Motor neuron (in vitro differentiated cells): Measurements from ENCODE around the gene TMIGD3. TPM values are rescaled to one million over a fixed set of nuclear protein-coding genes. Genes with fewer than 3 reads are reported as not detected.

Experiments used
- ATAC-seq, 8 experiments: fragments of 200-7000 bp; cut with Tn5 transposase; replicated peaks in 6 of 8; 2 replicates each; pipeline ENCODE4 v1.8.0; 2021; ENCODE audit warnings: mild to moderate bottlenecking in 8 of 8, moderate library complexity in 8 of 8
- H3K27ac ChIP-seq, 2 donors: fragments of 250-450 bp; sonication (Bioruptor Pico); 2 replicates each; pipeline ENCODE4 v1.9.0; 2021; ENCODE audit warnings: antibody characterized with exemption in 2 of 2, mild to moderate bottlenecking in 2 of 2, moderate library complexity in 1 of 2
- H3K4me1 ChIP-seq, 2 donors: fragments of 250-450 bp; sonication (Bioruptor Pico); replicated peaks in 1 of 2; 2 replicates each; pipeline ENCODE4 v1.6.1; 2021; ENCODE audit warnings: antibody characterized with exemption in 2 of 2, mild to moderate bottlenecking in 2 of 2, moderate library complexity in 1 of 2
- H3K4me3 ChIP-seq, 5 donors: fragments of 250-450 bp; sonication (Bioruptor Pico); 2 replicates each; pipeline ENCODE4 v1.9.0; 2021; ENCODE audit warnings: antibody characterized with exemption in 5 of 5, mild to moderate bottlenecking in 5 of 5, moderate library complexity in 4 of 5
- WGBS, 10 experiments: fragments of 450-650 bp; shearing (Covaris generic); methylation state at CpG; one replicate each; pipeline ENCODE4 v1.0.0; 2022; 5-methylcytosine and 5-hydroxymethylcytosine counted together
- in situ Hi-C, 9 experiments: fragments of 400-800 bp; cut with MboI; loops; one replicate each; pipeline ENCODE4 v1.15.0; 2021; ENCODE audit warnings: low sequenced_read_pairs in 9 of 9, low pct_unique_long_range_greater_than_20kb in 2 of 9; ENCODE audit not compliant: unreplicated experiment in 9 of 9
- total RNA-seq, 8 experiments: library from RNA; unstranded; fragments of 300-600 nt; gene quantifications; 2 replicates each; pipeline versions ENCODE4 v1.2.3 to v1.2.4, GENCODE V29; 2022

Gene TMIGD3
- total RNA-seq, 8 experiments from 2014 or later, result 0.32 to 0.71 TPM; not detected in 6

DNA sequence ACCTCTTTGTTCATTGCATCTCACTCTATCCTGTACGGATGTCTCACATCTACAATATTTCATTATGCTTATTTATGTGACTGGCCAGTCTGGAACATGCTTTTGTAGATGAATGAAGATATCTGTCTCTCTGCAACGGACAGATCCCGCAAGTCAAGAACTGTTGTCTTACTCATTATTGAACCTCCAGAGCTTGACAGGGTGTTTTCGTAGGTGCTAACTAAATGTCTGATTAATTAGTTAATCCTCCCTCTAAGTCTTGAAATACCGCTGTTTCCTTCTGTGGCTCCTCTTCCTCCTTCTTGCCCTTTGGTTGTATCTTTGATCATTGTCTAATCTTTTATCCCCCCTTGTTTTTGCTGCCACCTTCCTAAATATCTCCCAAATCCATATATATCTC lies 32.8 kb downstream of the TMIGD3 start:
- no peak overlapping the region for H3K4me3 ChIP-seq
- no peaks in the 10 kb centered on the region for H3K4me1 ChIP-seq
- 83 to 100% (median 96%) methylated on average over 2 to 5 of the region's 5 CpGs for WGBS, 10 experiments
- ATAC-seq, result no peak
- in situ Hi-C loops, result no loop called here
- no peak overlapping the region for H3K27ac ChIP-seq

GRCh38 chr1:111469539-111469938 lies 33.9 kb downstream of the TMIGD3 start:
- no peaks in the 10 kb centered on the region for H3K4me1 ChIP-seq
- no peak for ATAC-seq
- in situ Hi-C loops, result no loop called here
- H3K4me3 ChIP-seq, result no peak overlapping the region
- no peak overlapping the region for H3K27ac ChIP-seq

- H3K4me1 ChIP-seq, result no peaks in the 10 kb centered on the region
- no peak overlapping the region for H3K4me3 ChIP-seq
- ATAC-seq, result no peak
- no peak overlapping the region for H3K27ac ChIP-seq
- in situ Hi-C loops, result no loop called here
Measured at GRCh38 chr1:111468717-111469100, 34.7 kb downstream of the TMIGD3 start.

DNA sequence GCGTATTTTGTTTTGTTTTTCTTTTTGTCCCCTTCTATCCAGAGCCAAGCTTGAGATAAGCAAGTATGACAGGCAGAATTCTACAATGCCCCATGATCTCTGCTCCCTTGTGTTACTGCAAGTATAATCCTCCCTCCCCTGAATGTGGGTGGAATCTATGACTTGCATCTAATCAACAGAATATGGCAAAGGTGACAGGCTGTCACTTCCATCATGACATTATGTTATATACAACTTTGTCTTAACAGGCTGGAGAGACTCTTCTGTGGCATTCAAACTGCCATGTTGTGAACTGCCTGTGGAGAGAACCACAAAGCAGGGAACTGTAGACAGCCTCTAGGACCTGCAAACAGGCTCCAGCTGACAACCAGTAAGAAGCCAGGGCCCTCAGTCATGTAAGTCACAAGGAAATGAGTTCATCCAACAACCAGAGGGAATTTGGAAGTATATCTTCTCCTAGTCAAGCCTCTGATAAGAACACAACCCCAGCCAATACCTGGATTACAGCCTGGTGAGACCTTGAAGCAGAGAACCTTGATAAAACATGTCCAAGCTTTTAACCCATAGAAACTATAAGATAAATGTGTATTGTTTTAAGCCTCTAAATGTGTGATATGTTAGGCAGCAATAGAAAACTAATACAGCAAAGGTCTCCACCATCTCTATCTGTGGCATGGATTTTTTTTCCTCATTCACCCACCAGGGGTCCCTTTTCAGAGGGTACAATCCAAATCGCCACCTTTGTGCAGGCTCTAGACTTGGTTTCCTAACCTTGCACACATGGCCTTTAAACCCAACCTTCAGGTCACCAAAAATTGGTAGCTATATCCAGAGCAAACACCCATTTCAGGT lies 35.3 kb downstream of the TMIGD3 start:
- Histone ChIP-seq H3K4me3 (no peak overlapping the region), H3K4me1 (no peaks in the 10 kb centered on the region), H3K27ac (no peak overlapping the region)
- whole genome bisulfite sequencing, 10 experiments, result 80 to 100% (median 100%) methylated on average over 1 to 2 of the region's 2 CpGs; no CpG with 5 or more reads in 2 of the 10 experiments
- ATAC-seq, result no peak
- in situ Hi-C loops, result no loop called here

- H3K27ac ChIP-seq, result no peak overlapping the region
- WGBS, 10 experiments, result 0 to 6% (median 0%) methylated on average over 1 of the region's 1 CpG; no CpG with 5 or more reads in 2 of the 10 experiments
- in situ Hi-C loops, result no loop called here
- no peak for ATAC-seq
- no peaks in the 10 kb centered on the region for H3K4me1 ChIP-seq
- no peak overlapping the region for H3K4me3 ChIP-seq
Measured at GRCh38 chr1:111466480-111466879, 37.0 kb downstream of the TMIGD3 start.

- in situ Hi-C loops, result no loop called here
- ATAC-seq, result no peak
- H3K4me3 ChIP-seq, result no peak overlapping the region
- WGBS, 10 experiments, result 86 to 100% (median 94%) methylated on average over 1 to 2 of the region's 2 CpGs; no CpG with 5 or more reads in 3 of the 10 experiments
- H3K27ac ChIP-seq, result no peak overlapping the region
- H3K4me1 ChIP-seq, result no peaks in the 10 kb centered on the region
Measured at GRCh38 chr1:111465754-111466153, 37.7 kb downstream of the TMIGD3 start.

DNA sequence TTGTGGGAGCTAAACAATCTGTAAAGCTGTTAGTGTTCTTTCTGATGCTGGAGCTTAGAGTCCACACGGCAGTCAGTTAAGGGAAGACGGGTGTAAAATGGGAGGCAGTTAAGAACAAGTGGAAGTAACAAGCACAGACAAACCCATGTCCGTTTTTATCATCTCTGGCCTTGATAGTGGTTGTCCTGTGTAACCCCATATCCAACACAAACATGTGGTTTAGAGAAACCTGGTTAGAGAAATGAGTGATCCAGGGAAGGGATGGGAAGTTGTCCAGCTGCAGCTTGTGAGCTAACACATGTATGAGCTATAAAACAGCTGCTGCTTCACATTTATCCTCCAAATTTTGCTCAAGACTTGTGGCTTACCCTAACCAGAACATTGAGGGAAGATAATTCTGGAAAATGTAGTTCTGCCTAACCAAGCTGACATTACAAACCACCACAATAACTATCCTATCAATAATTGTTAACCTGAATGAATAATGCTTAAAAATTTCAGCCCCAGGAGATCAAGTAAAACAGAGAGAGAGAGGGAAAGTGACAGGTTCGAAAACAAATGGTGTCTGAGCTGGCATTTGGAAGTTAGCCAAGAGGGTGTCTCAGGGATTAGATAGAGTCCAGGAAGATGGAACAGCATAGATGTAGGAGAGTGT lies 40.3 kb downstream of the TMIGD3 start:
- H3K27ac ChIP-seq, result no peak overlapping the region
- WGBS, 10 experiments, result 40 to 100% (median 80%) methylated on average over 1 to 4 of the region's 4 CpGs; no CpG with 5 or more reads in 1 of the 10 experiments
- in situ Hi-C loops, result no loop called here
- no peak overlapping the region for H3K4me3 ChIP-seq
- H3K4me1 ChIP-seq, result no peaks in the 10 kb centered on the region
- peak in 1 of 8 experiments; percentile 51 for ATAC-seq

DNA sequence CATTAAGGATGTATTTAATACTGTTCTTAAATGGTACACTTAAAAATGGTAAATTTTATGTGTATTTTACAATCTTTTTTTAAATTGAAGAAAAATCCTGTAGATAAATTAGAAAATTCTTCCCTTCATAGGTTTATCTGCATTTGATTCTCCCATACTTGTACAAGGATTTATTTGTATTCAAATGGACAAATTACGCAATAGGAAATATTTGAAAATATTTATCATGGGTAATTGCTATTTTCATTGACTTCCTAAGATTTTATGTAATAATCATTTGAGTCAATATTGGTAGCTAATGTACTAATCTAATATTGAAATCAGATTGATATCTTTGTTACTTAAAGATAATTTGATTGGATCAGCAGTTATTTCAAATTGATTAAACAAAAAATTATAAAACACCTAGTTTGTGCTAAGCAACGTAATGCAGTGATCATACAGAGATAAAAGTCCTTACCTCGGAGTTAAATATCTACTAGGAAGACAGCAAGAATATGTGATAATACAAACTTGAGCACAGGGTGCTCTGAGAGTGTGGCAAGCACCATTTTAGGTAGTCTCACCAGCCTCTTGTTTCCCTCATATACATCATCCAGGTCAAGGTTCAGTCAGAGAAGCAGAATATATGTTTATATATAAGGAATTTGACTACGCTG lies 40.9 kb downstream of the TMIGD3 start:
- in situ Hi-C loops, result no loop called here
- 81 to 100% (median 97%) methylated on average over 1 to 4 of the region's 4 CpGs for WGBS, 10 experiments
- Histone ChIP-seq H3K4me3 (no peak overlapping the region), H3K27ac (no peak overlapping the region), H3K4me1 (no peaks in the 10 kb centered on the region)
- ATAC-seq, result no peak

DNA sequence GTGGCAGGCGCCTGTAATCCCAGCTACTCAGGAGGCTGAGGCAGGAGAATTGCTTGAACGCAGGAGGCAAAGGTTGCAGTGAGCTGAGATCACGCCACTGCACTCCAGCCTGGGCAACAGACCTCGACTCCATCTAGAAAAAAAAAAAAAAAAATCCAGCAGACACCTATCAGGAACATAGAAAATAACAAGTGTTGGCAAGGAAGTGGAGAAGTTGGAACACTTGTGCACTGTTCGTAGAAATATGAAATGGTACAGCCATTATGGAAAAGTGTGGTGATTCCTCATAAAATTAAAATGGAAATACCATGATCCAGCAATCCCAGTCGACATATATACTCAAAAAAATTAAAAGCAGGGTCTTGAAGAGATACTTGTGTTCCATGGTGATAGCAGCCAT lies 41.7 kb downstream of the TMIGD3 start:
- WGBS, 10 experiments, result 98 to 100% (median 100%) methylated on average over 1 to 6 of the region's 6 CpGs; no CpG with 5 or more reads in 1 of the 10 experiments
- no peak for ATAC-seq
- H3K27ac ChIP-seq, result no peak overlapping the region
- H3K4me1 ChIP-seq, result no peaks in the 10 kb centered on the region
- in situ Hi-C loops, result no loop called here
- H3K4me3 ChIP-seq, result no peak overlapping the region

DNA sequence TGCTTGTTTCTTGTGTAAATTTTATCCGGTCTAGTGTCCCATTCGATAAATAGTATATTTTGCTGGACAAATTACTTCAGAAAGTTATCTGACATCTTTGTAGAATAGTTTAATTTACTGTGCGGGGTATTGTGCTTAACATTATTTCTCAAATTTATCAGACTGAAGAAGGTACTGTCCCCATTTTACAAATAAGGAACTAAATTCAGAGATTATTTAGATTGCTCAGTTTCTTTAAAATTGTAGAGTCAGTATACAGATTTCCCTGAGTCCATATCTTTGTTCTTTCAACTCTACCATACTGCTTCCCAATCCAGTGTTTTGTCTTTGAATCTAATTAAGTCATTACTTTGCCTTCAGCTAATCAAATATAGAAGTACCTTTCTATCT lies 47.8 kb downstream of the TMIGD3 start:
- in situ Hi-C loops, result no loop called here
- no peak for ATAC-seq
- peaks cover 0 to 2% of the 10 kb centered on the region in 2 donors for H3K4me1 ChIP-seq
- H3K4me3 ChIP-seq, result no peak overlapping the region
- WGBS, 10 experiments, result 83 to 100% (median 97%) methylated on average over 1 to 3 of the region's 3 CpGs
- no peak overlapping the region for H3K27ac ChIP-seq

DNA sequence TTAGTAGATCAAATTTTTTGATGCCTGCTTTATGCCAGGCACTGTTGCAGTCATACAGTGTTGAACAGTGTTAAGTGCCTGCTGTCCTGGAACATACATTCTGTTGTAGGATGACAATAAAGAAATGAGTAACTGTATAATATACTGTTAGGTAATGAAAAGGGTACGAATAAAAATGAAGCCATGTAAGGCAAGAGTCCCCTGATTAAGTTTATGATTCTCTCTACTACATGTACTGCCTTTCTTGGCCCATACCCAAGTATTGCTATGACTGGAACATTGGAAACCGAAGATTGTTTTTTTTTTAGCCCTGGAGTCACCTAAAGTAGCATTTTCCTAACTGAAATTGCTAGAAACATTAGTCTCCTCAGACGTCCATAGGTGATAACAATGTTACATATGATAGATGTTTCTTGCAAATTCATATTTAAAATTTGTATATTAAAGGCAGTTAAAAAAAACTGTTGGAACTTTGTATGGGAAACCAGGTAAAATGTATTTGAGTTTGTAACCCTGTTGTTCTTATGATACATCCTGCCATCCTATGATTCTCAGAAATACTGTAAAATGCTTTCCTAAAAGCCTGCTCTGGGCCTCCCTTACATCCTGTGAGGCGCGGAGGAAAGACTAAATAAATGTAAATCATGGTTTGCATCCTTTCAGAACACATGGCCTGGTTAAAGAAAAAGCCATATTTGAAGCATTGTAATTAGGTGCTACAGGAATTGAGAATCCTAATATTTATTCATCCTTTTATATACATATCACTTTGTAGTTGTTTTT lies 48.4 kb downstream of the TMIGD3 start:
- no peak overlapping the region for H3K27ac ChIP-seq
- no peak for ATAC-seq
- 63 to 100% (median 83%) methylated on average over 3 to 5 of the region's 5 CpGs for WGBS, 10 experiments
- no peak overlapping the region for H3K4me3 ChIP-seq
- peaks cover 5 to 8% of the 10 kb centered on the region in 2 donors for H3K4me1 ChIP-seq
- in situ Hi-C loops, result no loop called here

DNA sequence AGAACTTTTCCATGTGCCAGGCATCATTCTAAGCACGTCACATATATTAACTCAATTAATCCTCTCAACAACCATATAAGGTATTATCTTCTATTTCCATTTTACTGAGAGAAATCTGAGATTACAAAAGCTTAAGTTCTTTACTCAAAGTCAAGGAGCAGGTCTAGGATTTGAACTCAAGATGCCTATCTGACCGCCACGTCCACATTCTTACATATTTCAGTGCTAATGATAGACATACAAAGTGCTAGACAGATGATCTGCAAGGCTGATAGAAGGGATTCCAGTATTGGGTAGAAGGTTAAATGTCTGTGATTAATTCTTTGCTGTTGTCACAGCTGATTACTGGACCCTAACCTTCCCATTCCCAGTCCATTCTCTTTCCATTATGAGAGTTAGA lies 49.7 kb downstream of the TMIGD3 start:
- WGBS, 10 experiments, result 86 to 100% (median 95%) methylated on average over 1 to 3 of the region's 3 CpGs

GRCh38 chr1:111452581-111452980 lies 50.9 kb downstream of the TMIGD3 start:
- WGBS, 10 experiments, result 79 to 100% (median 88%) methylated on average over 2 to 3 of the region's 3 CpGs; no CpG with 5 or more reads in 3 of the 10 experiments
- H3K4me1 ChIP-seq, result peaks cover 10 to 14% of the 10 kb centered on the region in 2 donors
- no peak overlapping the region for H3K27ac ChIP-seq
- H3K4me3 ChIP-seq, result no peak overlapping the region
- no peak for ATAC-seq
- in situ Hi-C loops, result no loop called here

More for the DNA sequence above, 49.7 kb downstream of the TMIGD3 start:
- no peak overlapping the region for H3K27ac ChIP-seq
- no peak for ATAC-seq
- in situ Hi-C loops, result no loop called here
- peaks cover 5 to 9% of the 10 kb centered on the region in 2 donors for H3K4me1 ChIP-seq
- no peak overlapping the region for H3K4me3 ChIP-seq
